GM21825 (cell line): ENCODE data around the gene EHD4.

Experiments used
- ATAC-seq: cut with Tn5 transposase; IDR thresholded peaks from one replicate; pipeline ENCODE4 v1.9.1; 2021; ENCODE audit warnings: mild to moderate bottlenecking, moderate library complexity; ENCODE audit not compliant: unreplicated experiment

EHD4 gene

GRCh38 chr15:41995476-41995855 is 23.1 kb upstream of the EHD4 start:
- ATAC-seq, result no peak

- no peak for ATAC-seq
Observed at GRCh38 chr15:41994772-41995475, 22.6 kb upstream of the EHD4 start.

- no peak for ATAC-seq
Observed at GRCh38 chr15:41994171-41994650, 21.9 kb upstream of the EHD4 start.

- no peak for ATAC-seq
Observed at GRCh38 chr15:41993472-41994170, 21.3 kb upstream of the EHD4 start.

- no peak for ATAC-seq
Observed at GRCh38 chr15:41992803-41993190, 20.4 kb upstream of the EHD4 start.

- no peak for ATAC-seq
Observed at GRCh38 chr15:41992151-41992802, 19.9 kb upstream of the EHD4 start.

GRCh38 chr15:41990691-41991090 is 18.3 kb upstream of the EHD4 start:
- no peak for ATAC-seq

GRCh38 chr15:41990243-41990605 is 17.9 kb upstream of the EHD4 start:
- ATAC-seq, result no peak

- peak; percentile 65 for ATAC-seq
Observed at GRCh38 chr15:41989573-41990242, 17.4 kb upstream of the EHD4 start.

- ATAC-seq, result no peak
Observed at GRCh38 chr15:41988896-41989572, 16.7 kb upstream of the EHD4 start.

- no peak for ATAC-seq
Observed at GRCh38 chr15:41987925-41988275, 15.5 kb upstream of the EHD4 start.

- ATAC-seq, result no peak
Observed at GRCh38 chr15:41987246-41987924, 15.0 kb upstream of the EHD4 start.

- no peak for ATAC-seq
Observed at GRCh38 chr15:41985236-41986160, 13.1 kb upstream of the EHD4 start.

GRCh38 chr15:41984622-41985021 is 12.3 kb upstream of the EHD4 start:
- no peak for ATAC-seq

- no peak for ATAC-seq
Observed at GRCh38 chr15:41983621-41984571, 11.5 kb upstream of the EHD4 start.

GRCh38 chr15:41983221-41983620 is 10.9 kb upstream of the EHD4 start:
- ATAC-seq, result no peak

GRCh38 chr15:41982133-41982930 is 10.0 kb upstream of the EHD4 start:
- ATAC-seq, result no peak
